GM21528 (cell line): Measurements from ENCODE around the gene FBXO31.

Experiments used
- ATAC-seq: cut with Tn5 transposase; IDR thresholded peaks from one replicate; pipeline ENCODE4 v1.9.1; 2021; ENCODE audit warnings: mild to moderate bottlenecking, moderate library complexity; ENCODE audit not compliant: unreplicated experiment, low FRiP score

FBXO31 gene

GRCh38 chr16:87293990-87294389 lies 89.6 kb downstream of the FBXO31 start:
- no peak for ATAC-seq

GRCh38 chr16:87291944-87292343 lies 91.6 kb downstream of the FBXO31 start:
- no peak for ATAC-seq

- no peak for ATAC-seq
Observed at GRCh38 chr16:87288753-87289362, 94.7 kb downstream of the FBXO31 start.

DNA sequence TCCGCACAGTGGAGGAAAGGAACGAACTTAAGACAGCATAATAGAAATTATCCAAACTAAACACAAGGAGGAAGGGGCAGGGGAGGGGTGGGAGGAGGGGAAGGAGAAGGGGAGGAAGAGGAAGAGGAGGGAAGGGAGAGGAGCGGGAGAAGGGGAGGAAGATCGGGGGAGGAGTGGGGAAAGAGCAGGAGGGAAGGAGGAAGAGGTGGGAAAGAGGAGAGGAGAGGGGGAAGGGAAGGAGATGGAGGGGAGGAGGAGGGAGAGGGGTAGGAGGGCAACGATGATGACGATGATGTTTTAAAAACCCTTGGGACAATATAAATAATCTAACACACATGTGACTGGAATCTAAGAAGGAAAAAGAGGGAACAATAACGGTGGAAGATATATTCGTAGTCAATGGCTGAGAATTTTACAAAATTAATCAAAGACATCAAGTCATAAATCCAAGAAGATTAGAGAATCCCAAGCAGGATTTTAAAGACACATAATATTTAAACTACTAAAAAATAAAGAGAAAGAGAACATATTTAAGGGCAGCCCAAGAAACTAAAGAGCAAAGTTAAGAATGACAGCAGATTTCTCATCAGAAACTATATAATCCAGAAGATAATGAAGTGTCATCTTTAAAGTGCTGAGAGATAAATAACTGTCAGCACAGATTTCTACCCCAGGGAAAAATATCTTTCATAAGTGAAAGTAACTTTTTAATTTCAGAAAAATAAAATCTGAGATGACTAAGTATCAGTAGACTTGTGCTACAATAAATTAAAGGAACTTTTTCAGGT lies 96.5 kb downstream of the FBXO31 start:
- no peak for ATAC-seq

DNA sequence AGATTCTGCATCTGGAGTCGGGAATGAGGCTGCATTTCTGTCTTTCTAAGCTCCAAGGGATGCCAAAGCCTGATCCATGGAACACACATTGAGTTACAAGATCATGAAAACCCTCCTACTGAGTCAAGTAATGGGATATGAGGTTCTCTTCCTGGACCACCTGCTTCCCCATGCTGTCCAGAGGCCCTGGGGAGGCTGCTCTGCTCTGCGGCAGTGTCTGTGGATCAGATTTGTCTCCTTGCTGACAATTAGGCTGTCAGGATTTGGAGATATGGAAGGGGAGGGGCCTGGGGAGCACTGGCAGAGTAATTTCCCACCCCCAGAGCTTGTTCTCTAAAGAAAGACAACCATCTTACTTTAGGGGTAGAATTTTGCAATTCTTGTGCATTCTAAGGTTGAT lies 99.4 kb downstream of the FBXO31 start:
- ATAC-seq: no peak

- ATAC-seq: no peak
Observed at GRCh38 chr16:87279094-87279658, 104.4 kb downstream of the FBXO31 start.

- no peak for ATAC-seq
Observed at GRCh38 chr16:87278191-87279093, 105.1 kb downstream of the FBXO31 start.
